Coronary artery (tissue), 2 donors: ENCODE data around the gene MYBPHL.
"Not testable (repeated sequence)": the region's sequence is repeated elsewhere in the genome, so short reads cannot be mapped to it uniquely, and the experiment has no call there.

Source experiments
- DNase-seq: peaks from one replicate; pipeline ENCODE4 v3.0.0-alpha.2; 2017; ENCODE audit warnings: low spot score
- H3K27ac ChIP-seq, 2 donors: fragments of 200-600 bp; sonication (generic); one replicate each; pipeline ENCODE4 v1.5.1; 2016 to 2019
- H3K4me3 ChIP-seq: fragments of 200-600 bp; sonication (generic); 2 replicates; pipeline ENCODE4 v1.5.1; 2016; ENCODE audit warnings: mild to moderate bottlenecking, moderate library complexity
- CTCF ChIP-seq: fragments of 200-600 bp; sonication (generic); IDR thresholded peaks from one replicate; pipeline ENCODE4 v1.5.1; 2019; ENCODE audit warnings: antibody characterized with exemption

MYBPHL gene

DNA sequence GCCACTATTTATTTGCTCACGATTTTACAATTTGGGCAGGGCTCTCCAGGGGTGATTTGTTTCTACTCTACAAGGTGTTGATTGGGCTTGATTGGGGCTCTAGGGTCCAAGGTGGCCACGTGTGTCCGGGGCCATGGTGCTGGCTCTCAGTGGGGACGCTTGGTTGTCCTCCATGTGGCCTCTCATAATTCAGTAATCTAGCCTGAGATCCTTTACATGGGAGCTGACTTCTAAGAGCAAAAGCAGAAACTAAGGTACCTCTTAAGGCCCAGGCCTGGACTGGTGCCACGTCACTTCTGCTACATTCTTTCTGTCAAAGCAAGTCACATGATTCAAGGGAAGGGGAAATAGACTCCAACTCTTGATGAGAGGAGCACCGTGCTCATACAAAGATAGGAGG lies 15.8 kb downstream of the MYBPHL start:
- no peak for TF ChIP-seq CTCF
- DNase-seq: no peak
- H3K4me3 ChIP-seq: no peak overlapping the region

DNA sequence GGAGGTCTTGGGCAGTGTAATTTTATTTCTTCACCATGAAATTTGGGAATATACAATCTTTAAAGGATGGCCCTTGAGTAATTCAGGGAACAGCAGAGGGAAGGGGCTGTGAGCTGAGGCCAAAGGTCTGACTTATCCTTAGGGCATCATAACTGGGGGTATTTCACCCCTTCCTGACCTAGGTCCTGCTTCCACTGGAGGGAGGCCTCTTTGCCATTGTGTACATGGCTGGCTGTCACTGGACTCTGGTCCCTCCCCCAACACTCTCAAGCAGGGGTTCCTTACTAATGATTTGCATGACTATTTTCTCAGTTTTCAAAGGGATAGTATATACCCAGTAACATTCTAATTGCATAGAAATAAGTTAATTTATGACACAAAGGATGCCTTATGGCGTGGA lies 16.7 kb downstream of the MYBPHL start:
- Histone ChIP-seq H3K4me3 (no peak overlapping the region), H3K27ac (no peak overlapping the region)
- no peak for TF ChIP-seq CTCF
- DNase-seq: no peak

More for the DNA sequence above, 15.8 kb downstream of the MYBPHL start:
- no peak overlapping the region for H3K27ac ChIP-seq

DNA sequence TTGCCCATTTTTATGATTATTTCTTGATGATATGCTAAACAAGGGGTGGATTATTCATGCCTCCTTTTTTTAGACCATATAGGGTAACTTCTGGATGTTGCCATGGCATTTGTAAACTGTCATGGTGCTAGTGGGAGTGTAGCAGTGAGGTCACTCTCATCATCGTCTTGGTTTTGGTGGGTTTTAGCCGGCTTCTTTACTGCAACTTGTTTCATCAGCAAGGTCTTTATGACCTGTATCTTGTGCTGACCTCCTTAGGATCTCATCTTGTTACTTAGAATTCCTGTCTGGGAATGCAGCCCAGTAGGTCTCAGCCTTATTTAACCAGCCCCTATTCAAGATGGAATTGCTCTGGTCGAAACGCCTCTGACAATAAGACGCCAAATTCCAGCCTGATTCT lies 20.0 kb downstream of the MYBPHL start:
- not testable (repeated sequence) for DNase-seq, H3K4me3 ChIP-seq, H3K27ac ChIP-seq

DNA sequence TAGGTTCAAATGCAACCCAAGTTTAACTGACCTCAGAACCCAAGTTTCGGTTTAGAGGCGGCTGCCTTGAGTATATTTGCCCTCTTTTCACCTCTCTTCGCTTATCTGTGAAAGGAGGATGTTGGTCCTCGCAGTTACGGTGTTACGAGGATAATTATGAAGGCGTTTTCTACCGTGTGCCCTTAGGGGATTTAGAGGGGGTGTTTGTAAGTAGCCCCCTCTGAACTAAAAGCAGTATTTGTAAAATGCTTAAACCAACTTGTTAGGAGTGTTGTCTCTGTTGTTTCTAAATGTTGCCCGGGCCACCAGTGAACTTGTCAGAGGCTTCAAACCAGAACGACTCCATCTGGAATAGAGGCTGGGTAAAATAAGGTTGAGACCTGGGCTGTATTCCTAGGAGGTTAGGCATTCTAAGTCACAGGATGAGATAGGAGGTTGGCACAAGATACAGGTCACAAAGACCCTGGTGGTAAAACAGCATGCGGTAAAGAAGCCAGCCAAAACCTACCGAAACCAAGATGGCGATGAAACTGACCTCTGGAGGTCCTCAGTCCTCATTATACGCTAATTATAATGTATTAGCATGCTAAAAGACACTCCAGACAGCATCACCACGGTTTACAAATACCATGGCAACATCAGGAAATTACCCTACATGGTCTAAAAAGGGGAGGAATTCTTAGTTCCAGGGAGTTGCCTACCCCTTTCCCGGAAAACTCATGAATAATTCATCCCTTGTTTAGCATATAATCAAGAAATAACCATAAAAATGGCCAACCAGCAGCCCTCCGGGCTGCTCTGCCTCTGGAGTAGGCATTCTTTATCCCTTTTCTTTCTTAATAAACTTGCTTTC lies 22.8 kb downstream of the MYBPHL start:
- no peak for DNase-seq
- peak overlapping the region; percentile 75 for H3K4me3 ChIP-seq
- TF ChIP-seq CTCF: no peak
- H3K27ac ChIP-seq: peak overlapping the region; percentile 78 to 89

DNA sequence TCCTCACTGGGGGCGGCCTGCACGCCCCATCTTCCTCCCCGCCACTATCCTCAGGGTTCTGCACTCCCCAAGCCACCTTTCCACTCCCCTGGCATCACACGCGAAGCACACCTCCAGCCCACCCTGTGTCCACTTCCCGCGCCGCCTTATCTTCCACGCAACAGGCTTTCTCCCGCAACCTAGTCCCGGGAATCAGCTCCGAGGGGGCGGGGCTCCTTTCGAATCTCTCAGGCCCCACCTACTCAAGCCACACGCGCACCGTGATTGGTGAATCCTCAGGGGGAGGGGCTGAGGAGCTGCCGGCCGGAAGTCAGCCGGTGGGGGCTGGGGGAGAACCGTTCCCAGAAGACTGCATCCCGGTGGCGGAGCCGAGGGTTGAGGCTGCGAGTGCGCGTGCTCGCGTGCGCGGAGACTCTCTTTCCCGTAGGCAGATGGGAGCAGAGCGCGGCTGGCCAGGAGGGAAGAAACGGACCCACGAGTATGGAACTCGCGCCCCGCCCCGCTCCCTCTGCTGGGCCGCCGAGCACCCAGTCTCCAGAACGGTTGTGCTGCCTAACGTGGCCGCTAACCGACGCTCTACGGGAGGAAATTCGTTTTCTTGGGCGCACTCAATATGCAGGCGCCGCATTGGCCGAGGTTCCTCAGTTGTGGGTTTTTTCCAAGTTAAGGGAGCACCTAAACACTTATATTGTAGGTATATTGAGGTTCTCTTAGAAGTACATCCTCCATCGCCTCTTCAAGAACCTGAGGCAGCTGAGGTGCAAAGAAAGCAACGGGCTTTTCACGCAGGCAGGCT lies 23.7 kb downstream of the MYBPHL start, which contains the start of gene PSRC1:
TSS of gene PSRC1 (minus strand) at position 194 of the 796 bp plus-strand sequence.
- Histone ChIP-seq H3K27ac (peak within 1 kb of the TSS; percentile 78 to 89), H3K4me3 (peak within 1 kb of the TSS; percentile 75)
- peak; percentile 45 for TF ChIP-seq CTCF
- DNase-seq: peak; percentile 97

GRCh38 chr1:109282497-109282951 lies 24.3 kb downstream of the MYBPHL start:
- Histone ChIP-seq H3K4me3 (peak overlapping the region; percentile 75), H3K27ac (peak overlapping the region in 1 of 2 donors; percentile 89)
- no peak for TF ChIP-seq CTCF
- DNase-seq: no peak

DNA sequence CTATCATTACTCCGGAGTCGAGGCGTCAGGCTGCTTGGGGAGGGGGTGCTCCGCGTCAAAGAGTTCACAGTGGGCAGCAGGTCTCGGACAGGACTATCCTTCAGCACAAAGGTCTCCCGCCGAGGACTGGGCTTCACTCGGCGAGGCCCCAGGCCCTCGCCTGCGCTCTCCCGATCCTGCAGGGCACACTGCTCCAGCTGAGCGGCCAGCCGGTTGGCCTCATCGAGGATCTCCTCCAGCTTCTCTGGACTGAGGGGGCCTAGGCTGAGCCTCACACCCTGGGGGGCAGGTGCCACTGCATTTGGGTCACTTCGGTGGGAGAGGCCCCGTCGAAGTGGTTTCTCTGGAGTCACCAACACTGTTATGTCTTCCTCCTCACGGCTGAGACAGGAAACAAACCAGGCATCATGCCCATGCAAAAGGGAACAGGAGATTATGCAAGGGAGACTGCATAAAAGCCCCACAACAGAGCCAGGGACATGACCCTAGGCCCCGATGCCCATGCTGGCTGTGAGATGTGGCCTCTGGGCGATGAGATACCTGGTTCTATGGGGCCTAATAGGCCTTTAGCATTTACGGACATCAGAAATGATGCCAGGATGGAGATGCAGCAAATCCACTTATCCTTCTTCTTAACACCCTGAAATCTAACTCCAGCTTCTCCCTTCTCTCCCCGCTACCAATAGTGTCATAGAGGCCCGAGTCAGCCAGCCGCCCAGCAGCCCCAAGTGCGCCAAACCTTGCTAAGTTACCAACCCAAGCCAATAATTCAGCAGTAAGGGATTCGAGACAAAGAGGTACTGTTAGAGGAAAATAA lies 24.9 kb downstream of the MYBPHL start:
- Histone ChIP-seq H3K27ac (peak overlapping the region in 1 of 2 donors; percentile 89), H3K4me3 (peak overlapping the region; percentile 75)
- no peak for DNase-seq
- no peak for TF ChIP-seq CTCF
